ENCODE data around the gene AFDN. TPM values are rescaled to one million over a fixed set of nuclear protein-coding genes. Genes with fewer than 3 reads are reported as not detected.

Gene AFDN
- total RNA-seq, 1 donor from 2014 or later: 131 TPM

DNA sequence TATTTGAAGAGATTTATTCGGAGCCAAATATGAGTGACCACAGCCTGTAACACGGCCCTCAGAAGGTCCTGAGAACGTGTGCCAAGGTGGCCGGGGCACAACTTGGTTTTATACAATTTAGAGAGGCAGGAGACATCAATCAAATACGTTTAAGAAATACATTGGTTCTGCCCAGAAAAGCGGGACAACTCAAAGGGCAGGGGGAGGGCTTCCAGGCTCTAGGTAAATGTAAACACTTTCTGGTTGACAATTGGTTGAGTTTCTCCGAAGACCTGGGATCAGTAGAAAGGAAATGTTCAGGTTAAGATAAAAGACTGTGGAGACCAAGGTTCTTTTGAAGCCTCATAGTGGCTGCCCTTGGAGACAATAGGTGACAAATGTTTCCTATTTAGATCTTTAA is 151.9 kb downstream of the AFDN start:
- no peak for DNase-seq

DNA sequence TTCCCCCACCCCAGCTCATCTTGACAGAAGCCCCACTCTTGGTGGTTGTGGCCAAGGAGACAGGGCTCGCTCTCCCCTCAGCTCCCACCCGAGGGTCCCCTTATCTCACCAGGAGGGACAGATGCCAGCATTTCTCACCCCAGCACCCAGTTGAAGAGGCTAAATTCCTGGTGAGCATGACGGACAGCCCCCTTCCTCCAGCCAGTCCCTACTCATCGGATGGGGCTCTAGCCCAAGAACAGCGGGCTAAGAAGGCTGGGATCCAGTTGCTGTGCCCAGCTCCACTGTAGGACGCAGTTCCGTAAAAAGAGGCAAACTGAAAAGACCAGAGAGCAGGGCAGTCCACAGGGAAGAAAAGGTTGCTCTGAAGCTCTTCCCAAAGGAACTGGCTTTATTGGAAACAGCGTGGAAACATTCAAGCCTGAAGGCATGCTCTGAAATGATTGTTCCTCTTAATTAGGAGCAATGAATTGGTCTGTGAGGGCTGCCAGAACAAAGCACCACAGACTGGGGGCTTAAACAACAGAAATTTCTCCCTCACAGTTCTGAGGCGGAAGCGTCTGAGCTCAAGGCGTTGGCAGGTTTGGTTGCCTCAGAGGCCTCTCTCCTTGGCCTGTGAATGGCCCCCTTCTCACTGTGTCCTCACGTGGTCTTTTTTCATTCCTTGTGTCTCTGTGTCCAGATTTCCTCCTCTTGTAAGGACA is 152.9 kb downstream of the AFDN start:
- DNase-seq: no peak

DNA sequence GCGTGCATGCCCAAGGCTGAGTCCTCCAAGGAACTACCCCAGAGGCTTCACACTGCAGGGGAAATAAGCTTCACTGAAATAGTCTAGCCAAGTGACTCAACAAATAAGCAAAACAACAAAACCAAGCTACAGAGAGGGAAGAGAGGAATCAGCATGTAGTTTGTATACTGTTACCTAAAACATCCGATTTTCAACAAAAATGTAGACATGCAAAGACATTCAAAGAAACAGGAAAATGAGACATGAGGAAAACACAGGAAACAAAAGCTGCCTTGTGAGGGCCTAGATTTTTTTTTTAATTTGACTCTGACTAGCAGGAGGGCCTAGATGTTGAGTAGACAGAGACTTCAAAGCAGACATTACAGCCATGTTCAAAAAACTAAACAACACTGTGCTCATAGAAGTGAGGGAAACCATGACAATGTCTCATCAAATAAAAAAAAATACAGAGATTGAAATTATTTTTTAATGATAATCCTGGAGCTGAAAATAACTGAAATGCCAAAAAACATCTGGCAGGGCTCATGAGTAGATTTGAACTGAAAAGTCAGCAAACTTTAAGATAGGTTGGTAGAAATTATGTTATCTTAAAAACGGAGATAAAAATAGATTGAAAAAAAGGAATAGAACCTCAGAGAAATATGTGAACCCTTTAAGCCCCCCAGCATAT is 154.3 kb downstream of the AFDN start:
- DNase-seq: no peak

DNA sequence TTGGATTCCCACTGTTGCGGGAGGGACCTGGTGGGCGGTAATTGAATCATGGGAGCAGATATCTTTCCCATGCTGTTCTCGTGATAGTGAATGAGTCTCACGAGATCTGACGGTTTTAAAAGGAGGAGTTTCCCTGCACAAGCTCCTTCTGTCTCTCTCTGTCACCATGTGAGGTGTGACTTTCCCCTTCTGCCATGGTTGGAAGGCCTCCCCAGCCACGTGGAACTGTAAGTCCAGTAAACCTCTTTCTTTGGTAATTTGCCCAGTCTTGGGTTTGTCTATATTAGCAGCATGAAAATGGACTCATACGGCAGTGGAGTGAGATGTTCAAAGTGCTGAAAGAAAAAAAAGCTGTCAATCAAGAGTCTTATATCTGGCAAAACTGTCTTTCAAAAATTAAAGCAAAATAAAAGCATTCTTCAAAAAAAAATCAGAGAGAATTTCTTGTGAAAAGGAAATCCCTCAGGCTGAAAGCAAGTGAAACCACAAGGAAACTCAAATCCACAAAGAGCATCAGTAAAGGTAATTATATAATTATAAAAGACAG is 155.3 kb downstream of the AFDN start:
- DNase-seq: no peak

DNA sequence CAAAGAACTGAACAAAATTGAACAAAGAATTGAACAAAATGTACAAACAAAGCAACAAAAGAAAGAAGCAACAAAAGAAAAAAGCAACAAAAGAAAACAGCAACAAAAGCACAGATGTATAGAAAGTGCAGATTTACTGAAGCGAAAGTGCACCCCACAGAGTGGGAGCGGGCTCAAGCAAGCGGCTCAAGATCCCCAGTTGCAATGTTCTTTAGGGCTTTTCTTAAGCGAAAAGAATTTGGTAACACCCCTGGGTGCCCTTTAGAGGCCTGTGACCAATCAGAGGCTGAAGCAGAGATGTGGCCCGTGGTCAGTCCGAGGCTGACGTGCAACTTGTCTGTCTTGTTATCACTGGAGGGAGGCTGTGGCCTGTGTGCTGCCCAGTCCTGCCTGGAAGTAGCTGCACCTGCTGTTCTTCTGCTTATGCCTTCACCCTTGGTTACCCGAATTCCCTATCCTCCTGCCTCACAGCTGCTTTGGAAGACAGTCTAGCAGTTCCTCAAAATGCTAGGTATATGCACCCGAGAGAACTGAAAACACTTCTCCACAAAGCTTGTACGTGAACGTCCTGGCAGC is 157.5 kb downstream of the AFDN start:
- DNase-seq: no peak

DNA sequence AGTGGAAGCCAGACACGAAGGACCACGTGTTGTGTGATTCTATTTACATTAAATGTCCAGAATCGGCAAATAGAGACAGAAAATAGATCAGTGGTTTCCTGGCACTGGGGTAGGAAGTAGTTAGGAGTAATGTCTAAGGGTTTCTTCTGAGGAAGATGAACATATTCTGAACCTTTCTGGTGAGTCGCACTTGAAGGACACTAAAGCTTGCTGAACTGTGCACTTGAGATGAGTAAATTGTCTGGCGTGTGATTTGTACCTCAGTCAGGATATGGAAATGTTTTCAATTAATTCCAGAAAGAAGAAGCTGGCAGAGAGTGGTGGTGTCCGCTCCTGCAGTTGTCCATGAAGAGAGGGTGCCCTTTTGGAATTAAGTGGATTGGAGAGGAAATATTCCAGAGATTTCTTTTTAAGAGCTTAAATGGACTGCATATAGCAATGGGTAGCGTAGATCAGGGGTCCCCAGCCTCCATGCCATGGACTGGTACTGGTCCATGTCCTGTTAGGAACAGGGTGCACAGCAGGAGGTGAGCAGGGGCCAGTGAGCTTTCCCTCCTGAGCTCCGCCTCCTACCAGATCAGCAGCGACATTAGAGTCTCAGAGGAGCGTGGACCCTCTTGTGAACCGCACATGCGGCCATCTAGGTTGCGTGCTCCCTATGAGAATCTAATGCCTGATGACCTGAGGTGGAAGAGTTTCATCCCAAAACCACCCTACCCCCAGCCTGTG is 158.3 kb downstream of the AFDN start:
- DNase-seq: no peak

DNA sequence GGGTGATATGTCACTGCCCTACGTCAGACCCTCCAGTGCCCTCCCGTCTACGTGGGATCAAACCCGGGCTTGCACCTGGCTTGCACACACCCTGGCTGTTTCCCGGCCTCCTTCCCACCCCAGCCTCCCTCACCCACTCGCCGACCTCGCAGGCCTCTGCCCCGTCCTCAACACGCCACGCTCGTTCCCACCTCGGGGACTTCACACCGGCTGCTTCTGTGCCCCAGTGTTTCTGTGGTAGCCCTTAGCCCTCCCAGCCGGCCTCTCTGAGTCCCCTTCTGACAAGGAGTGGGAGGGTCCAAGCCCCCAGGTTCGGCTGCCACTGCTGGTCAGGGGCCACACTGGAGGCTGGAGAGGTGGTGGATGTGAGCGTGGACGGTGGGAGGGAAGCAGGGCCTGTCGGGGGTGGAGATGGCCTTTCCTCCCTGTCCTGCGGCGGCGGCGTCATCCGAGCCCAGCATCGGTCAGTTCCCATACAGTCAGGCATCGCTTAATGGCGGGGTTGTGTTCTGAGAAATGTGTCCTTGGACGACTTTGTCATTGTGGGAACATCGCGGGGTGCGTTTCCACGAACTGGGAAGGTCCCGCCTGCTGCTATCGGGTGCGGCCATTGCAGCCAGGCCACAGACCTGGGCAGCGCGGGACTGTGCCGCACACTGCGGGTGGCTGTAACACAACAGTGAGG is 159.3 kb downstream of the AFDN start:
- DNase-seq: no peak

DNA sequence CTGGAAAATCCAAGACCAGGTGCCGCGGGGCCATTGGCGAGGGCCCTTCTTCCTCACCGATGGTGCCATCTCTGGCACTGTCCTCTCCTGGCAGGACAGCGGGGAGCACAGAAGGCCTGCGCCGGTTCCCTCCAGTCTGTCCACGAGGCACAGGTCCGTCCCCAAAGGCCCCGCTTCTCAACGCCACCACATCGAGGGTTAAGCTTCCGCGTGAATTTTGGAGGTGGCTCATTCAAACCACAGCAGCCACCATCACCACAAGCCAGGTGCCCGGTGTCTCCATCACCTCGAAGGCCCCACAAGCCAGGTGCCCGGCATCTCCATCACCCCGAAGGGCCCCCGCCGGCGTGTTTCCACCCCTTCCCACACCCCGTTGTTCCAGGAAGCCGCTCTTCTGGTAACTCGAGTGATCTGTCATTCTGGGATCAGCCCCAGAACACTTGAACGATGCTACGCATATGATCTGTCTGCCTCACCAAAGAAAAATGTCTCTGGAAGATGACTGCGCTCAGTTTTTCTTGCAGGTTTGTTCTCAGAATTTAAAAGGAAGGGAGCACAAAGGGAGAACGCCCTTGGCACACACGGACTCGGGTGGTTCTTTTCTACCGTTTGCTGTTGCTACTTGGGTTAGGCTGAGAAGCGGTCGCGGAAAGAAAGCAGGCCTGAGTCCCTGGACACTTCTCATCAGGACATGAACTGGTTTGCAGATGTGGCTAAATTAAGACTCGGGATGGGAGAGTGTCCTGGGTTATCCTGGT is 160.9 kb downstream of the AFDN start:
- DNase-seq: peak; percentile 55

DNA sequence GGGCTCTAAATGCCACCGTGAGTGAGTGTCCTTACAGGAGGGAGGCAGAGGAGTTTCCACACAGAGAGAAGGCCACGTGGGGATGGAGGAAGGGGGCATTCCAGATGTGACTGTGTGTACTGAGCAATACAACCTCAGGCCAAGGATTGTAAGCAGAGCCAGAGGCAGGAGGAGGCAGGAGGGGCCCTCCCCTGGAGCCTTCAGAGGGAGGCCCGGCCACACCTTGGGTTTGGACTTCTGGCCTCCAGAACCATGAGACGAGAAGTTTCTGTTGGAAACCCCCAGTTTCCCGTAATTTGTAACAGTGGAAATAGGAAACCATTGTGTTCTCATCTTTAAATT is 161.4 kb downstream of the AFDN start:
- no peak for DNase-seq

DNA sequence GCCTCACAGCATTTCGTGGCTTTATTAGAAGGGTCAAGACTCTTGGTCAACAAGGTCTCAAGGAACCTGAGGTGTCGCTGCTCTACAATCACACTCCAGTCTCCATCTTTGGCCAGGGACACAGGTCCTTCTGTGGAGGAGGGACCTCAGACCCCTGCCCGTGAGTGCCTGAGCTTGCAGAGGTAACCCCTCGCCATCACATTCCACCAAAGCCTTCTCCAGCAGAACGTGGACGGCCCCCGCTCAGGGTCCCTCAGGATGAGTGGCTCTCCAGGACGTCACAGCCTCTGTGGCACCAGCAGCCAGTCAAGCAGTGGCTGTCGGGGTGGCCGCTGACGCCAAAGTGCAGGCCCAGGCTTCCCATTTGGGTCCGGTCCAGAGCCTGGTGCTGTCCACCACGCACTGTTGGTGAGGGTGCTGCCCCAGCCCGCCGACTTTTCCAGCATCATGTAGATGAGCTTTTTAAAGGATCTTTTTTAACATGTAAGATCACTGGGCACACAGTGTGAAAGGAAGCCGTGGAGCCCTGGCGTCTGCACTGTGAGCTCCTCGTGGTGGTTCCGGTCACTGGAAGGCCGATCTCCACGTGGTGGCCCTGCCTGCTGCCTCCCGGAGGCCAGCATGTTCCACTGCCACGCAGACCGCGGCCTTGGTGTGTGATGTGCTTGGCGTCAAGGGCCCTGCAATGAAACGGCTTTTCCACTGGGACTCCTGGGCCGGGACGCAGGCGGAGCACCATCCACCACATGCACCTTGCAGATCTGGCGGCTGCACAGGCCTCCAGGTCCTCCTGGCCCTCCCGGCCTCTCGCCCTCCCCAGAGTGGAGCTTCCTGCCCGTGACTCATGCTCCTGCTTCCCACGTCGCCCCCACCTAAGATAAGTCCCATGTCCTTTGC is 162.5 kb downstream of the AFDN start:
- DNase-seq: no peak

DNA sequence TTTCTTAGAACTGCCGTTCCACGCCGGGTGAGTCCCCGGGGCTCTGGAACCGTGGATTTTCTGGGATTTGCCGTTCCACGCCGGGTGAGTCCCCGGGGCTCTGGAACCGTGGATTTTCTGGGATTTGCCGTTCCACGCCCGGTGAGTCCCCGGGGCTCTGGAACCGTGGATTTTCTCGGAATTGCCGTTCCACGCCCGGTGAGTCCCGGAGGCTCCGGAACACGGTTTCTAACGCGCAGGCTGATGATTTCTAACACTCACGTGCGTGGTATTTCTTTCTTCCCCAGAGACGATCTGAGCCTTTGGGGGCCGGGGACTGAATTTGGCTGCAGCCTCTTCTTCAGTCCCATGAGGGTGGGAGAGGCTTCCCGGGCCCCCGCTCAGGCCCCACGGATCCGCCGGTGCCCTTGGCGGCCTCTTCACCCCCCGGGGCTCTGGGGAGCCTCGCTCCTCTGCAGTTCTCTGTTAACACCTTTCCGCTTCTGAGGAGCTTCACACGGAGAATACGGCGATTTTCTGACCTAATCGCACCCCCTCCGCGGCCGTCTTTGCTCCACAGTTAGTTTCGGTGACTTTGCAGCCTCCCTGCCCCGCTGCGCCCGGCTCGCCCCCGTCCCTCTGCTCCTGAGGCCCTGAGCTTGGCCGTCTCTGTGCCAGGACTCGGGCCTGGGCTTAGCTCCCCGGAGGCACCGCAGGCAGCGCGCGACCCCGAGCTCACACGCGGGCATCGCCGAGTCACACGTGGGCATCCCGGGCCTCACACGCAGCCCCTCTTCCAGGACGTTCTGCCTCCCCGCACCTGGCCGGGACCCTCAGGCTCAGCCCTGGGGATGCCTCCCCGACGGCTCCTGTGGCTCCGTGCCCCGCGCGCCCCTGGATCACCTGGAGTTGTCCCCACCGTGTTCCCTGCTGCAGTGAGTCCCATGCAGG is 163.6 kb downstream of the AFDN start:
- no peak for DNase-seq

DNA sequence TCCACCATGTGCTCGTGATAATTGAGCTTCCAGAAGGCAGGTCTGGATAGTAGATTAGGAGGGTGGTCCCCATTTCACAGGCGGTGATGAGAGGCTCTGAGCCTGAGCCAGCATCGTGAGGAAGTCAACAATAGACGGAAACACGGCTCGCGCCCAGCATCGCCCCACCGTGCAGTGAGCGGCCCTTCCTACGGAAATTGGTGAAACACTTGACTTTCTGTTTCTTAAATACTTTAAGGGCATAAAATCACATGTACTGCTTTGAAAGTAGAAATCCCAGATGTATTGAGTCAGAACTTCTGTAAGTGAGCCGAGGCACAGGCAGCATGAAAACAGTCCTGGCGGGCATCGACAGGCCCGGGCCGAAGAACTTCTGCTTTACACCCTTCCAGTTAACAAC is 166.5 kb downstream of the AFDN start:
- peak; percentile 53 for DNase-seq

DNA sequence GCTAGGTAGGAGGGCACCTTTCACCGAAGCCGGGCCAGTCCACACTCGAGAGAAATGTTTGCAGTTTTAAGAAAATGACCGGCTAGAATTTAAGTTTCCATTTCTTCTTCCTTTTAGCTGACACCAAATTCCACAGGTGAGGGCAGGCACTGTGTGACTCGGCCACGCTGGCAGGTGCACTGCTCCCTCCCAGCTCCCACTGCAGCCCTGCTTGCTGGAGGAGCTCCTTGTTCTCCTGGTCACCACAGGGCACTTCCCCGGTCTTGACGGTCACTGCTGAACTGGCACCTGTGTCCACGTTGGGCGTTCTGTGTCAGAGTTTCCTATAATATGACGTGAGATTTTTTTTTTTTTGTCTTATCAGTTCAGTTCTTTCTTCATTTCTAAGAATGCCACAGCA is 167.1 kb downstream of the AFDN start:
- no peak for DNase-seq

DNA sequence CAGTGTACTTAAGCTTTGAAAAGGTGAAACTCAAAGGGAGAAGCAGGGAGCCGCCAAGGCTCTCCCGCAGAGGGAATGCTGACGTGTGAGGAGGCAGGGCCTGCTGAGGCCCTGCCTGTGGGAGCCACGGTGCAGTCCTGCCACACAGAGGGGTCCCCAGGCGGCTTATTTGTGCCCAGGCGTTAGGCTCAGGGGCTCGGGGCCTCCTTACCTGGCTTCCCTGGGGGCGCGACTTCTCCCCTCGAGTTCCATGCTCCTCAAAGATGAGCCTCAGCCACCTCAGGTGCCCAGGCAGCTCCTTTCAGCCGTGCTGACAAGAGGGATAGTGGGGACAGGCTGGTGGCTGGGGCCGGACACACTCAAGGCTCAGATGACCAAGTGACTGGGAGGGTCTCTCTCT is 168.6 kb downstream of the AFDN start:
- no peak for DNase-seq

DNA sequence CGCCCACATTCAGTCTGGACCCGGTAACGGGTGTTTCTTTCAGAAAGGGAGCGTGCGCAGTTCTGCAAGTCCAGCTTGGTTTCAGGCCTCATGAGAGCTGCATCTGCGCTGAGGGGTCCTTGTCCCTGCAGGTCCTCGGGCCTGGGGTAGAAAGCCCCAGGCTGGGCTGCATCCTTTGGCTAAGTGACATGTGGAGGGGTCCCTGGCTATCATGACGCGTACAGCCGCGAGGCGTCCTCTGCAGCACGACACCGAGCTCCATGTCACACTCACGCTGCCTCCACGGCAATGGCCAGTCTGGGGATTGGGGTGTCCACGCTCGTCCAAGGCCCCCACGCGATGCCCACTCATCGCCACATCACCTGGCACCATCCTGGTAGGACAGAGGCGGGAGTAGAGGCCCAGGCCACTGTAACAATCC is 169.0 kb downstream of the AFDN start:
- no peak for DNase-seq

DNA sequence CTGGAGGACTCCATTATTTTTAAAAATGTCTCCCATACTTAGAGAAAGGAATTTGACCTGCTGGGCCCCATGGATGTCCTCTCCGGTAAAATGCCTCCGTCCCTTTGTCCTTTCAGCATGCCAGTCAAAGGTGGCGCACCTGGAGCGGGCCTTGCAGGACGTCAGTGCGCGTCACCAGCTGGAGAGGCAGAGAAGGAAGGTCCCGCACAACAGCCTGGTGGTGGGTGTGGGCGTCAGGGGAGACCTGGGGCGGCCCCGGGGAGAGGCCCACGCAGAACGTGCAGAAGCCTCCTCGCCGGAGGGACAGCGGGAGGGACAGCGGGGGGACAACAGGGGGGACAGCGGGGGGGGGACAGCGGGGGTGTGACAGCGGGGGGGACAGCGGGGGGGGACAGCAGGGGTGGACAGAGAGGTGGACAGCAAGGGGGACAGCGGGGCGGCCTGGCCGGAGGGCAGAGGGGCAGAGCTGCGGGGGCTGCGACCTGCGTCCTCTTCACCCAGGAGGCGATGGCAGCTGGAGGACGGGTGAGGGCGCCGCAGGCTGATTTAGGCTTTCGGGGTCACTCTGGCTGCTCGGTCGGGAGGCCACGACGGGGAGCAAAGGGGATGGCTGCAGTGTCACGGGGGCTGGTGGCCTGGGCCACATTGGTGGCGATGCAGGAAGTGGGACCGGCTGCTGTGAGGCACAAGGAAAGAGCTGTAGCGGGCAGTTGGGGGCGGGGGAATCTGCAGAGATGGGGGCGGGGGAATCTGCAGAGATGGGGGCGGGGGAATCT is 169.9 kb downstream of the AFDN start:
- no peak for DNase-seq

DNA sequence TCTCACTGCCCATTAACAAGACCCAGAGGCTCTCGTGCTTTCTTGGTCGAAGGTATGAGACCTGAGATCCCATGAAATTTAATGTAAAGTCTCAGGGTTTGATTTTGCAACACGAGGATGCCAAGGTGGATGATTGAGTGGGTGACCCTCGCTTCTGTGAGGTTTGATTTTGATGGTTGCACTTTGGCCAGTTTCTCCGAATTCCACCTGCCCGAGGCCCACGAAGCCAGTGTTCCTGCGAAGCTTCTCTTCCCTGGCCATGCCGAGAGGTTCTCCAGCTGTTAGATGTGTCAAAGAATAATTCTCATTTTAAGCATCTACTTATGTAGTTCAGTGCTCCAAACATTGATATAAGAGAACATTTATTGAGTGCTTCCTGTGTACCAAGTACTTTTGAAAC is 170.9 kb downstream of the AFDN start, which contains the start of gene KIF25:
TSS of gene KIF25 (plus strand) at position 30 of the 400 bp plus-strand sequence. CDS start 31,915 bp downstream, outside the sequence.
- no peak for DNase-seq

DNA sequence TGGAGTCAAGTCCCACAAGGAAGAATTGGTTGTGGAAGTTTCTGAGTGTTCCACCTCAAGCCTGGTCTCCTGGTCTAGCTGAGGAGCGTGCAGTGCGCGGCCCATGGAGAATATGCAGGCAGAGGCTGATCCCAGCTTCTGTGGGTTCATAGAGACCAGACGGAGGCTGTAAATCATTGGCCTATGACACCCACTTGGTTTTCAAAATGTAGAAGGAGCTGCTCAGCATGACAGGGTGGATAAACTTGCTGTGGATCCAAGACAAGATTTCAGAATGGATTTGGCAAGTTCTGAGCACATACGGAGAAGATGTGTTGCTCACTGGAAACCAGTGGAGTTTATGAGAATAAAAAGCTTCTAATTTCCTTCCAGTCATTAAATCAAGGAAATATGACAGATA is 171.5 kb downstream of the AFDN start:
- DNase-seq: peak; percentile 67
